Cerebellar cortex (tissue), 1 donor: Measurements from ENCODE around the gene TIAM1.

ENCODE experiments used
- DNase-seq: peaks from one replicate; pipeline ENCODE4 v3.0.0-alpha.2; 2015; ENCODE audit warnings: low spot score

The TIAM1 gene

DNA sequence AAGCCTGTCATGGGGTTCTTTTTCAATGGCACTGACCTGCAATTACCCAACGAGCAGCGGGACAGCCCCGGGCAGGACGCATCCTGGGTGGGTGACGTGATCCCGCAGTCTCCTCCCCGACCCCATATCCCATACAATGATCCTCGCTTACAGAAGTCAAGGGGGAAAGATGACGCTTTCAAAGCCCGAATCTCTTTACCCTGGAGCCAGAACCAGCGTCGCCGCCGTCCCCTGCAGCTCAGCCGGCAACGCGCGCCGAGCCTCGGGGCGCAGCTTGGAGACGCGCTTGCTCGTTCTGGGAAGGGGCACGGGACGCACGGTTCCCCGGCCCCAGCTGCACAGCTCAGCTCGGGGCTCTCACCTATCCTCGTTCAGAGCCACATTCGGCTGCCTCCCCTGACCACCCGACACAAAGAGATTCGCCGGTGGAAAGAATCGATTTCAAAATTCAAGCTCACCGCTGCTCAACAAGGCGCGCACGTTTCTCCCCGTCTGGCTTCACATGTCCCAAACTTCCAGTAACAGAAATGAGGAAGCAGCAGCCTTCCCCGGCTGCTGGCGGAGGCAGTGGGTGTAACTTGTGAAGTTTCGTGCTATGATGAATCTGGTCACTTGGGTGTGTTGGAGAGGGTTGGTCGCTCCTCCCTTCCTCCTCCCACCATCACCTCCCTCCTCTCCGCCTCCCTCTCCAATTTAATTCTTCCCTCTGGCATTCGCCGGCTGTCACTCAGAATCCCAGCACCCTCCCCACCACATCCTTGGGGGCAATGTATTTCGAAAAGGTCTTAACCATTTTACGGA lies at the start of gene TIAM1:
TIAM1 (minus strand) TSS at position 582 of the 801 bp plus-strand sequence. CDS start 77,289 bp downstream, outside the sequence.
- DNase-seq = peak; percentile 93

DNA sequence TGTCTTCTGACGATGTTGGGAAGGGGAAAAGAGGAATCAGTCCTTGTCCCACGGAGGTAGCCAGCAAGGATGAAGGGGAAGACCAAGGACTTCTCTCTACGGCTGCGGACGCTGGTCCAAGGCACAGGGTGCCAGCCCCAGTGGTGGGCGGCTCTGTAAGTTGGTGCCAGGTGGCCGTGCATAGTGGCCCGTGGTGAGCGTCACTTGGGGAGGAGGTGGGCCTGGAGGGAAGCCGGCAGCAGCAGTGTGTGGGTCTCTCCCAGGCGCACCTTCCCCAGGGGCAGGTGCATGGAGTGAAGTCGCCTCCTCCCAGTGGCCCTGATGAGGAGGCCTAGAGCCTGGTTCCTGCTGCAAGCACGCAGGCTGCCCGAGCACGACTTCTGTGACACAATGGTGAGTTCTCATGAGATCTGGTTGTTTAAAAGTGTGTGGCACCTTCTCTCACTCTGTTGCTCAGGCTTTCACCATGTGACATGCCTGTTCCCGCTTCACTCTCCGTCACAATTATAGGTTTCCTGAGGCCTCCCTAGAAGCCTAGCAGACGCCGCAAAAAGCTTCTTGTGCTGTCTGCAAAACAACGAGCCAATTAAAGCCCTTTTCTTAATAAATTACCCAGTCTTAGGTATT lies 43.6 kb upstream of the TIAM1 start:
- DNase-seq = peak; percentile 54

DNA sequence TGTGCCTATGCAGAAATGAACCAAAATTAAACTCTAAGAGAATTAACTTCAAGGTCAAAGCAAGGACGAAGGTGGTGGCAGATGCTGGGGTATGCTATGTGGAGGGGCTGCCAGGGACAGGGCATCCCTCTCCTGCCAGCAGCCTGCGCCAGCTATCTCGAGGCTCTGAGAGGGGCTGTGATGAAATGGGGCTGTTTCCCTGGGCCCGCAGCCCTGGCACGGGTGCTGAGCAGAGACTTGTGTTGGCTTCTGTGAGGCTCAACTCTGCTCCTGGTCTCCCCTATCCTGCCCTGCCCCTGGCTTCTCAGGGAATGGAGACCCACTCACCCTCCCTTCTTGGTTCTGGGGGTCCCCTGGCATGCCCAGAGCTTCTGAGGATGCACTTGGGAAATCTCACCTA lies 41.9 kb upstream of the TIAM1 start:
- DNase-seq = no peak

DNA sequence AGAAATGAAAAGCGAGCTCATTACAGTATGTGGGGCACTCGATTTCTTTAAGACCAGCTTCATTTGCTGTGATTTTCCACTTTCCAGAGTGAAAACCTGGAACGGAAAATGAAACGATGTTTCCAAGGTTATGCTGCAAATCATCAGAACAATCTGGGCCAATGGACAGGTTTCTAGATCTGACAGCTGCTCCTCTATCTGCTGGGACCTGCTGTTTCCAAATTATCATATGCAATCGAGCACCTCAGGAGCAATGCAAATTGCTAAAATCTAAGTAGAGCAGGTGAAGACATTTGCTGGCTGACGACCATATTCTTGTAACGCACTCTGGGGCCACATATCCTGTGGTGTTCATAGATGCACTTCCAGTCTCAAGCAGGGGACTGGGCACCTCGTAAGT lies 39.7 kb upstream of the TIAM1 start:
- DNase-seq = peak; percentile 94

GRCh38 chr21:31382060-31382459 lies 38.0 kb upstream of the TIAM1 start:
- no peak for DNase-seq

DNA sequence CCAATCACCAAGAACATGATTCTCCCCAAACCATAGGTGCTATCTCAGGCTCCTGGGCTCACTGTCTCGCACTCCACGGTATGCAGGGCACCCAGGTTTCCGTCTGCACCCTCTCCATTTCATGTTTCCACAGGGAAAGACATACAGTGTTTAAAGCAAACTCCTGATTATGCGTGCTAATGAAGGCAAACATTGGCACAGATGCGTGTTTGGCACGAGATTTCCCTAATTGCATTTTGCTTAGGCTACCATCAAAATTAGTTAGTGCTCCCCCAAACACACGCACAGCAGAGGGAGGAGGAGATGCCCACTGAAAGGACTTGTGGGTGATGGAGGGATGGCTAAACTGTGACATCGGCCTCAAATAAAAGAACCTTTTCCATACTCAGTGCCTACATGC lies 32.2 kb upstream of the TIAM1 start:
- no peak for DNase-seq

- DNase-seq = no peak
Measured at GRCh38 chr21:31374395-31374794, 30.3 kb upstream of the TIAM1 start.

- DNase-seq = no peak
Measured at GRCh38 chr21:31372471-31372765, 28.4 kb upstream of the TIAM1 start.

DNA sequence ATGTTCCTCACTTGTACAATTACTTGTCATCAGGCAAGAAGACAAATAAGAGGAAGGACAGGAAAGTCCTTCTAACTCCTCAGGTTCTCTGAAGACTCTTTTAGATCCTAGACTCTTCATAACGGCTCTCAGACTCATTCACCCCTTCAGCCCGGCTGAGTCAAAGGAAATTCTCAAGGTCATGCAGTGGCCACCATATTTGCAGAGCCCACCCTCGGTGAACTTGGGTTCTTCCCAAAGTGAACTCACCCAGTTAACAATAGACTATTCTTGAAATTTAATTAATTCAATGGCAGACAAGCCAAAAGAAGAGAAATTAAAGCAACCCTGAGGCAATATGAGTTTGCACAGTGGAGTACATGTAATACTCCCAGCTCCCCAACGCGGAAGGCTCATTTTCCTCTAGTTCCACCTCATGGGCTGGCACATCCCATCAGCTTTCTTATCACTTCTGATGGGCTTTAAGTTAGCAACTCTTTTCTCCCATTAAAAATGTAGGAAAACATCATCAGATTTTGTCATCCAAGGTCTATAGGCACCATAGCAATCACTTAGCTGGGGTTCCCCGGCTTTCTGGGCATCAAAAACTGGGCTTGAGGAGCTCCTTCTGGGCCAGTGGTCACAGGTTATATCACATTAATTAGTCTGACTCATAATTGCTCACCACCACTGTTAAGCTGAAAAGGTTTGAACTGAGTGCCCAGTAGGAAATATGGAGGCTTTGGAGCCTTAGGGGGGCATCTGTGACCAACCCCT lies 27.8 kb upstream of the TIAM1 start:
- no peak for DNase-seq

DNA sequence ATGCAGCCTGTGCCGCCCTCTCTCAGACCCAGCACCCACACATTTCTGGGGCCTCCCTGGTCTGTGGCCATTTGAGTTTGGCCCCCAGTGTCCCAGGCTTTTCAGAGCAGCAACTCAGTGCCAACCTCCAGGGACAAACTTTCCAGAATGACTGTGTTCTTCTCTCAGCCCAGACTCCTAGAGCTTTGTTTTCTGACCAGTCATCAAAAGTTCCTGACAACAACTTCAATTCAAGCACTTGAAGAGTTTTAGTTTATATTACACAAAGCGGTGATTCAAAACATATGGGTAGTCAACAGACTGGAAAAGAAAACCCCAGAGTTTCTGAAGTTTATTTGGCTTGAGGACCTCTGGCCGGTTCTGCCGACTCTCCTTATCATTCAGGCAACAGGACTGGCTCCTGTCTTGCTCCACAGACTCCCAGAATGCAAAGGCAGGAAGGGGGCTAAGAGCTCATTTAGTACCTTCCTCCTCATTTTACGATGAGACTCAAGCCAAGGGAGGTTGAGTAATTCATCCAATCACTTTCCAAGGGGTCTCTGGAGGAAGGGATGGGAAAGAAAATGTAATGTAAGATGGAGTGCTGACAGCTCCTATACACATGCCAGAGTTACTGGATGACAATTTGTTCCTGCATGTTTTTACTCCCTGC lies 27.0 kb upstream of the TIAM1 start:
- DNase-seq = no peak

DNA sequence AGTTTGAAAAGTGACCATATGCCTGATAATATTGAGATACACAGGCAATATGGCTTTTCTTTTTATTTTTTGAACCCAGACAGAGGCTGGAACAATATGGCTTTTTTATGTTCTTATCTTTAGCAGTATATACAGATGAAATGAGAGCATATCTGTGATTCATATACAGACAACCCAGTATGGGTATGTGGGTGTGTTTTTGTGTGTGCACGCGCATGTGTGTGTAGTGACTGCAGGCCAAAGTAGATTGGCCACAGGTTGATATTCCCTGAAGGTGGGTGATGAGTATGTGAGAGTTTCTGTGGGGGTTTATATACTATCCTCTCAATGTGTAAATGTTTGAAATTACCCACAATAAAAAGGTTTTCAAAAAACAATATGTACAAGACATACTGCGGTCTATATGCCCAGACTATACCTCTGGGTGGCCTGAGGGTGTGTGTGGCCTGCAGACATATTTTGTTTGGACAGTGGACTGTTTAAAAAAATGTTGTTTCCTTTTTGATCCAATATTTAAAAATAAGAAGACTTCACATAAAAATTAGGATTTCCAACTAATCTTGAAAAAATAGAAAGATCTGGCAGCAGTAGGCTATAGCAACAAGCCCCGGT lies 26.3 kb upstream of the TIAM1 start:
- DNase-seq = no peak

- DNase-seq = peak; percentile 53
Measured at GRCh38 chr21:31368361-31368760, 24.3 kb upstream of the TIAM1 start.

DNA sequence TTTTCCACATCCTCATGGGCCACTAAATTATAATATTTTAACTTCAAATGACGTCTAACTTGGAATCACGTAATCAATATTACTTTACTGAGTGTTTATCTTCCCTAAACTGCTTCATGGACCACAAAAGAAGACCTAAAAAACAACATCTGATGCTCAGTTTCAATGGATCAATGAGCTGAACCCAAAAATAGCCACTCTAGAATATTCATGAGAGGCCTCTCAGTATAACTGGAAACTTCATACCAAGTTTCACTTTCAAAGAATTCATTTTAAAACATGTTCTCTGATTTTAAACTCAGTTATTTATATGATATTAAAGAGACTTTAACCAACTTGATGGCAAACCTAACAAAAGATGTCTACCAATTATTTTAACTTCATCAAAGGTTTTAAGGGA lies 23.7 kb upstream of the TIAM1 start:
- DNase-seq = no peak

- peak; percentile 77 for DNase-seq
Measured at GRCh38 chr21:31366825-31367224, 22.8 kb upstream of the TIAM1 start.

GRCh38 chr21:31364253-31364945 lies 20.3 kb upstream of the TIAM1 start:
- DNase-seq = no peak

- DNase-seq = no peak
Measured at GRCh38 chr21:31363720-31364119, 19.7 kb upstream of the TIAM1 start.

DNA sequence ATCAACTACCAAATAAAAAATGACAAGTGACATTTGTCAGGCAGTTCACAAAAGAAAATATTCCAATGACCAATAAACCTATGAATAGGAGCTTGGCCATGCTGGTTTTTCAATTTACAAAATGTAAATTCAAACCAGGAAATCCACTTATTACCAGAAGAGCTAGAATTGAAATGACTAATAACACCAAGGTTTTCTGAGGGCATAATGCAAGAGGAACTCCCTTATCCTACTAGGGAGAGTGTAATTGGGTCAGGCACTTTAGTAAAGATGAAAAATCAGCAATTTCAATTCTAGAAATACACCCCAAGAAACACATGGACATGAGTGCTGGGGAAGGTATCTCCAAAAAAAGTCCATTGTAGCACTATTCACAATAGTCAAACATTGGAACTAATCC lies 16.7 kb upstream of the TIAM1 start:
- no peak for DNase-seq

GRCh38 chr21:31358158-31358557 lies 14.1 kb upstream of the TIAM1 start:
- no peak for DNase-seq

DNA sequence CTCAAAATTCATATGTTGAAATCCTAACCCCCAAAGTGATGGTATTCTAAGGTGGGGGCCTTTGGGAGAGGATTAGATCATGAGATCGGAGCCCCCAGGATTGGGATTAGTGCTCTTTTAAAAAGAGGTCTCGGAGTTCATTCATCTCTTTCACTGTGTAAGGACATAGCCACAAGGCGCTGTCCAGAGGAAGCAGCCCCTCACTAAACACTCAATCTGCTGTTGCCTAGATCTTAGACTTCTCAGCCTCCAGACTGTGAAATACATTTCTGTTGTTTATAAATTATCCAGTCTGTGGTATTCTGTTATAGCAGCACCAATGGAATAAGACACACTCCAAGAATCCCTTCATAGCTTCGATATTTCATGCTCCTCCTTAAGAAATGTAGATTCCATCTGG lies 12.4 kb upstream of the TIAM1 start:
- no peak for DNase-seq

DNA sequence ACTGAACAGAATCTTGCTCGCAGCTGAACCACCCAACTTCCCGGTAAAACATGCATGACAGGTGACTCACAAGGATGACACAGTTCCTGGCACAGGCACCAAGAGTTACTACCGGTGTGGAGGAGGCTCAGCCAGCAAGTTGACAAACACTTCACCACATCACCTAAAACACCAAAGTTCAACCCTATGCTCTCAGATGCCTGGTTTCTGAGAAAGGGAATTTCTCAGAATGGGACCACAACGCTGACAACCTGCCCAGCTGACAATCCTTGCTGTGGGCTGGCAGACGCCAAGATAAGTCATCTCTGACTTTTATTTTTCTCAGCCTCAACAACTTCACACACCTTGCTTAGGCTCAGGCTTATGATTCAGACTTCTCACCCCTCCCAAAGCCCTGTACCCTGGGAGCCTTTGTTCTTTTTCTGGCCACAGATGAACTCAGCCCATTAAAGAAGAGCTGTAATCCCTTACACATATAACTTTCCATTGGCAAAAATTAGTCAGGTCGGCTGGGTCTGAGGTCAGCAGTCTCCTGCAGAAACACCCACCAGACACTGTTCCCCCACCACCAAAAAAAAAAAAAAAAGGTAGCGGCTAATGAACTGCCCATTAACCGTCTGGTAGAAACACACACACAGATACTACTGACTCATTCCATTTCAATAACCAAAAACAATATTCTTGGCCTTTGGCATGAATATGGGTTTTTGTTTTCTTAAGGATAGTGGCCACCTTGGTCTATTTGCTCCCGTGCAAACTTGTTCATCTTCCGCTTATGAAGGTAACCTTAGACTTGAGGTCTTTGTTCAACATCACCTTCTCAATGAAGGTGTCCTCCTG lies 10.8 kb upstream of the TIAM1 start:
- no peak for DNase-seq

- DNase-seq = no peak
Measured at GRCh38 chr21:31354122-31354521, 10.1 kb upstream of the TIAM1 start.
